RWPE2 (cell line): Measurements from ENCODE around the gene DNALI1.

Experiments used
- ATAC-seq: fragments of 200-7000 bp; cut with Tn5 transposase; 3 replicates; pipeline ENCODE4 v1.9.1; 2021; ENCODE audit warnings: low read depth
- DNase-seq: peaks from one replicate; pipeline ENCODE4 v3.0.0-alpha.2; 2020; ENCODE audit warnings: low spot score
- H3K27ac ChIP-seq: fragments of 450-650 bp; 2 replicates; pipeline ENCODE4 v1.5.1; 2017; ENCODE audit warnings: mild to moderate bottlenecking; ENCODE audit not compliant: poor library complexity, severe bottlenecking
- H3K27me3 ChIP-seq: fragments of 250-450 bp; sonication (Bioruptor Pico); 2 replicates; pipeline ENCODE4 v1.5.1; 2021; ENCODE audit warnings: mild to moderate bottlenecking, moderate library complexity; ENCODE audit not compliant: insufficient read depth, poor library complexity, severe bottlenecking
- H3K36me3 ChIP-seq: fragments of 250-450 bp; sonication (Bioruptor Pico); 2 replicates; pipeline ENCODE4 v1.5.1; 2020; ENCODE audit warnings: low read depth, mild to moderate bottlenecking, moderate library complexity
- H3K4me1 ChIP-seq: fragments of 250-450 bp; sonication (Bioruptor Pico); 2 replicates; pipeline ENCODE4 v1.5.1; 2021; ENCODE audit warnings: mild to moderate bottlenecking, moderate library complexity; ENCODE audit not compliant: insufficient read depth, poor library complexity, severe bottlenecking
- H3K4me3 ChIP-seq: fragments of 250-450 bp; sonication (Bioruptor Pico); 2 replicates; pipeline ENCODE4 v1.5.1; 2021; ENCODE audit warnings: mild to moderate bottlenecking, moderate library complexity; ENCODE audit not compliant: severe bottlenecking
- H3K9me3 ChIP-seq: fragments of 250-450 bp; sonication (Bioruptor Pico); 2 replicates; pipeline ENCODE4 v1.5.1; 2021; ENCODE audit warnings: mild to moderate bottlenecking, moderate library complexity; ENCODE audit not compliant: severe bottlenecking
- CTCF ChIP-seq: fragments of 450-650 bp; IDR thresholded peaks from one replicate; pipeline ENCODE4 v1.5.1; 2017; ENCODE audit warnings: mild to moderate bottlenecking, moderate library complexity; ENCODE audit not compliant: poor library complexity, severe bottlenecking

DNALI1 gene

DNA sequence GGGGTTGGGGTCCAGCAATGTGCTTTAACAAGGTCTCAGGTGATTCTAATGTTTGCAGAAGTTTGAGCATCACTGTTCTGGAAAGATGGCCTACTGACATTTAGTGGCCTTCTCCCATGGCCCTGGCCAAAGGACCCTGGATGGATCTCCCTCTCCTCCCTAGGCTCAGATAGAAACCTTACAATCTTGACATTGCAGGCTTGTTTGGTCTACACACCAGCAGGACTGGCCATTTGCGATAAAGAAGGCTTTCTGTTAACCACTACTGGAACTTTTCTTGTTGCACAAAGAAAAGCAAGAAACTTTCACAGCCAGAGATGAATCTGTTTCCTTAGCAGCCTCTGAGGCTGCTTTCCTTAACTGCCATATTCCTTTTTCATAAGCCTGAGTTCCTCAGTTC lies 6.2 kb downstream of the DNALI1 start:
- Histone ChIP-seq H3K4me3 (no peak overlapping the region), H3K36me3 (peaks cover 38% of the 10 kb centered on the region), H3K27me3 (no peaks in the 10 kb centered on the region), H3K27ac (peak overlapping the region; percentile 11), H3K9me3 (no peaks in the 10 kb centered on the region), H3K4me1 (peaks cover 7% of the 10 kb centered on the region)
- ATAC-seq, result no peak
- no peak for DNase-seq
- no peak for TF ChIP-seq CTCF

- ATAC-seq (no peak), DNase-seq (no peak)
- no peak overlapping the region for H3K4me3 ChIP-seq
- no peak overlapping the region for H3K27ac ChIP-seq
- peaks cover 7% of the 10 kb centered on the region for H3K4me1 ChIP-seq
- no peak for TF ChIP-seq CTCF
- H3K36me3 ChIP-seq, result peaks cover 57% of the 10 kb centered on the region
- no peaks in the 10 kb centered on the region for H3K9me3 ChIP-seq
- no peaks in the 10 kb centered on the region for H3K27me3 ChIP-seq
Observed at GRCh38 chr1:37564892-37565291, 8.2 kb downstream of the DNALI1 start.

DNA sequence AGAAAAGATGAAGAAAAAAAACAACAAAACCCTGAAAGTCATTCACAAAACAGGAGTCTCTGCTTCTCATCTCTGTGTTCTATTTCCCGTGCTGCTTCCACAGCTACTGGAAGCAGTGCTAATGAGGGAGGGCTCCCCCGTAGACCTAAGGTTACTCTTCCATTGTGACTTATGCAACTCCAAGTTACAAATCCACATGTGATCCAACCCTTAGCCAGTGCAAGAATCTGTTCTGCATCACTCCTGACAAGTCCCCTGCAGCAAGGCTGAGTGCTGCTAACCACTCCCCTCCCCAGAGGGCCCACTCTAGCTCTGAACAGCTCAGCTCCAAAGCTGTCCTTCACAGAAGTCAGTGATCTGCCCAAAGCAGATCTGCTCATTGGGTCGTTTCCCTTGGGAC lies 10.3 kb downstream of the DNALI1 start:
- ATAC-seq, result no peak
- H3K36me3 ChIP-seq, result peaks cover 78% of the 10 kb centered on the region
- TF ChIP-seq CTCF, result no peak

GRCh38 chr1:37570528-37571334 lies 14.0 kb downstream of the DNALI1 start:
- peaks cover 99% of the 10 kb centered on the region for H3K36me3 ChIP-seq

More for the DNA sequence above, 10.3 kb downstream of the DNALI1 start:
- Histone ChIP-seq H3K27ac (no peak overlapping the region), H3K4me1 (peaks cover 7% of the 10 kb centered on the region), H3K27me3 (no peaks in the 10 kb centered on the region), H3K9me3 (no peaks in the 10 kb centered on the region), H3K4me3 (no peak overlapping the region)
- no peak for DNase-seq

More at GRCh38 chr1:37570528-37571334, 14.0 kb downstream of the DNALI1 start:
- Histone ChIP-seq H3K27me3 (no peaks in the 10 kb centered on the region), H3K4me3 (no peak overlapping the region), H3K9me3 (no peaks in the 10 kb centered on the region), H3K27ac (no peak overlapping the region), H3K4me1 (peaks cover 10% of the 10 kb centered on the region)
- no peak for ATAC-seq
- TF ChIP-seq CTCF, result no peak
- no peak for DNase-seq
